Mesenchymal stem cell (in vitro differentiated cells and primary cell): ENCODE results near the gene SLC13A5.

Experiments used
- DNase-seq: peaks from one replicate; pipeline ENCODE4 v3.0.0-alpha.2; 2013
- H2AFZ ChIP-seq: one replicate; pipeline ENCODE4 v1.6.1; 2013; ENCODE audit warnings: low read depth, mild to moderate bottlenecking, control low read depth, inconsistent platforms, low read length, moderate library complexity
- H2AK5ac ChIP-seq: 2 replicates; pipeline ENCODE4 v1.6.1; 2013; ENCODE audit warnings: low read length, moderate library complexity, mild to moderate bottlenecking, inconsistent platforms; ENCODE audit not compliant: severe bottlenecking
- H2BK120ac ChIP-seq: one replicate; pipeline ENCODE4 v1.6.1; 2013; ENCODE audit warnings: low read depth, mild to moderate bottlenecking, inconsistent platforms, low read length, moderate library complexity
- H2BK12ac ChIP-seq, 2 experiments: one replicate each; pipeline ENCODE4 v1.6.1; 2013; ENCODE audit warnings: inconsistent platforms in 2 of 2, low read length in 2 of 2, mild to moderate bottlenecking in 2 of 2, moderate library complexity in 2 of 2, control low read depth in 1 of 2
- H2BK15ac ChIP-seq: one replicate; pipeline ENCODE4 v1.6.1; 2013; ENCODE audit warnings: mild to moderate bottlenecking, low read depth, inconsistent platforms; ENCODE audit not compliant: poor library complexity, severe bottlenecking
- H2BK5ac ChIP-seq: 2 replicates; pipeline ENCODE4 v1.6.1; 2013; ENCODE audit warnings: low read depth, mild to moderate bottlenecking, low read length, control low read depth, inconsistent platforms; ENCODE audit not compliant: poor library complexity, severe bottlenecking
- H3K14ac ChIP-seq, 2 experiments: one replicate each; pipeline ENCODE4 v1.6.1; 2013; ENCODE audit warnings: inconsistent platforms in 2 of 2, low read length in 2 of 2, control low read depth in 1 of 2, mild to moderate bottlenecking in 1 of 2, moderate library complexity in 1 of 2
- H3K18ac ChIP-seq, 2 experiments: one replicate each; pipeline ENCODE4 v1.6.1; 2013; ENCODE audit warnings: inconsistent platforms in 2 of 2, low read length in 2 of 2, control low read depth in 1 of 2, low read depth in 1 of 2, mild to moderate bottlenecking in 1 of 2
- H3K23ac ChIP-seq, 2 experiments: one replicate each; pipeline ENCODE4 v1.6.1; 2013; ENCODE audit warnings: inconsistent platforms in 2 of 2, low read length in 2 of 2, mild to moderate bottlenecking in 2 of 2, moderate library complexity in 2 of 2, control low read depth in 1 of 2
- H3K27ac ChIP-seq: 2 replicates; pipeline ENCODE4 v1.5.1; 2013; ENCODE audit warnings: mild to moderate bottlenecking, moderate library complexity, low read length, control low read depth, inconsistent platforms; ENCODE audit not compliant: poor library complexity, severe bottlenecking
- H3K27me3 ChIP-seq, 2 experiments: 2 replicates each; pipeline versions ENCODE4 v1.6.1 to v1.7.0; 2013; ENCODE audit warnings: low read length in 2 of 2, mild to moderate bottlenecking in 2 of 2, moderate library complexity in 2 of 2, control low read depth in 1 of 2, inconsistent platforms in 1 of 2; ENCODE audit not compliant: control insufficient read depth in 1 of 2, insufficient read depth in 1 of 2
- H3K36me3 ChIP-seq, 2 experiments: 2 replicates each; pipeline versions ENCODE4 v1.6.1 to v1.7.0; 2013; ENCODE audit warnings: low read length in 2 of 2, control low read depth in 1 of 2, inconsistent platforms in 1 of 2, low read depth in 1 of 2, mild to moderate bottlenecking in 1 of 2; ENCODE audit not compliant: insufficient read depth in 2 of 2, control insufficient read depth in 1 of 2
- H3K4ac ChIP-seq, 2 experiments: one replicate each; pipeline ENCODE4 v1.6.1; 2013; ENCODE audit warnings: inconsistent platforms in 2 of 2, low read length in 2 of 2, mild to moderate bottlenecking in 2 of 2, moderate library complexity in 2 of 2, control low read depth in 1 of 2, low read depth in 1 of 2
- H3K4me1 ChIP-seq: 2 replicates; pipeline ENCODE4 v1.6.1; 2013; ENCODE audit warnings: low read depth, low read length, control low read depth; ENCODE audit not compliant: control insufficient read depth, insufficient read depth
- H3K4me2 ChIP-seq: 2 replicates; pipeline ENCODE4 v1.6.1; 2013; ENCODE audit warnings: low read length, mild to moderate bottlenecking, inconsistent platforms; ENCODE audit not compliant: poor library complexity, severe bottlenecking
- H3K4me3 ChIP-seq, 2 experiments: 2 replicates each; pipeline versions ENCODE4 v1.5.1 to v1.7.0; 2013; ENCODE audit warnings: low read length in 2 of 2, mild to moderate bottlenecking in 2 of 2, control low read depth in 1 of 2, low read depth in 1 of 2; ENCODE audit not compliant: insufficient read depth in 1 of 2
- H3K79me1 ChIP-seq: replicated peaks from 2 replicates; pipeline ENCODE4 v1.6.1; 2013; ENCODE audit warnings: mild to moderate bottlenecking, control low read depth, low read length, inconsistent platforms; ENCODE audit not compliant: poor library complexity, severe bottlenecking
- H3K9ac ChIP-seq: 2 replicates; pipeline ENCODE4 v1.7.0; 2013; ENCODE audit warnings: mild to moderate bottlenecking, low read length, moderate library complexity
- H3K9me3 ChIP-seq: 2 replicates; pipeline ENCODE4 v1.7.0; 2013; ENCODE audit warnings: mild to moderate bottlenecking, low read length; ENCODE audit not compliant: control insufficient read depth
- H4K8ac ChIP-seq: one replicate; pipeline ENCODE4 v1.6.1; 2013; ENCODE audit warnings: inconsistent platforms, mild to moderate bottlenecking, low read length, moderate library complexity
- H4K91ac ChIP-seq: one replicate; pipeline ENCODE4 v1.6.1; 2013; ENCODE audit warnings: mild to moderate bottlenecking, low read length, inconsistent platforms
- WGBS: methylation state at CpG from one replicate; pipeline ENCODE4 v1.1.7; 2013; ENCODE audit warnings: mixed read lengths; 5-methylcytosine and 5-hydroxymethylcytosine counted together

Gene SLC13A5

DNA sequence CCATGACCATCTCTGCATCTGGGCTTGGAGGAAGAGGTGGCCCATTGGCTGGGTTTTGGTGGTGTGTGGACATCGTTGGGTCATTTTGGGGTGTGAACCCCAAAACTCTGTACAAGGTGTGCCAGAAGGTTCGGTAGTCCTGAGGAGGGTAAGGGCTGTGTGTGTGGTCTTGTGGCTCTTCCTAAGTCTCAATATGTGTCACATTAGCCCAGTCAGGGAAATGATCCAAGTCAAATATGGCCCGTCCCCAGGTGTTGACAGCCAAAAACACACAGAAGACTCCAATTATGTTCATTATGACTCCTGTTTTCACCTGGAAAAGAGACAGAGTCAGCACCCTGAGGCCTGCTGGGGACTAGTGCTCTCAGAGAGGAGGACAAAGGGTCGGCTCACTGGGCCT lies 27.1 kb downstream of the SLC13A5 start:
- no peak overlapping the region for H3K27ac ChIP-seq
- peaks cover 7 to 70% of the 10 kb centered on the region in 2 experiments for H3K27me3 ChIP-seq
- 76% methylated on average over 4 of the region's 4 CpGs for WGBS
- no peak overlapping the region for H2BK120ac ChIP-seq
- no peak overlapping the region for H2AFZ ChIP-seq
- H3K9me3 ChIP-seq, result no peaks in the 10 kb centered on the region
- H3K79me1 ChIP-seq, result no peaks in the 10 kb centered on the region
- H2BK15ac ChIP-seq, result no peak overlapping the region
- no peak overlapping the region for H3K9ac ChIP-seq
- H4K91ac ChIP-seq, result no peak overlapping the region
- H2AK5ac ChIP-seq, result no peak overlapping the region
- H2BK12ac ChIP-seq, result no peak overlapping the region
- no peak overlapping the region for H2BK5ac ChIP-seq
- no peak overlapping the region for H4K8ac ChIP-seq
- no peak overlapping the region for H3K18ac ChIP-seq
- no peaks in the 10 kb centered on the region for H3K36me3 ChIP-seq
- no peak for DNase-seq
- no peak overlapping the region for H3K4ac ChIP-seq
- H3K4me2 ChIP-seq, result no peak overlapping the region
- H3K23ac ChIP-seq, result no peak overlapping the region
- H3K4me3 ChIP-seq, result no peak overlapping the region
- no peak overlapping the region for H3K14ac ChIP-seq
- H3K4me1 ChIP-seq, result no peaks in the 10 kb centered on the region

DNA sequence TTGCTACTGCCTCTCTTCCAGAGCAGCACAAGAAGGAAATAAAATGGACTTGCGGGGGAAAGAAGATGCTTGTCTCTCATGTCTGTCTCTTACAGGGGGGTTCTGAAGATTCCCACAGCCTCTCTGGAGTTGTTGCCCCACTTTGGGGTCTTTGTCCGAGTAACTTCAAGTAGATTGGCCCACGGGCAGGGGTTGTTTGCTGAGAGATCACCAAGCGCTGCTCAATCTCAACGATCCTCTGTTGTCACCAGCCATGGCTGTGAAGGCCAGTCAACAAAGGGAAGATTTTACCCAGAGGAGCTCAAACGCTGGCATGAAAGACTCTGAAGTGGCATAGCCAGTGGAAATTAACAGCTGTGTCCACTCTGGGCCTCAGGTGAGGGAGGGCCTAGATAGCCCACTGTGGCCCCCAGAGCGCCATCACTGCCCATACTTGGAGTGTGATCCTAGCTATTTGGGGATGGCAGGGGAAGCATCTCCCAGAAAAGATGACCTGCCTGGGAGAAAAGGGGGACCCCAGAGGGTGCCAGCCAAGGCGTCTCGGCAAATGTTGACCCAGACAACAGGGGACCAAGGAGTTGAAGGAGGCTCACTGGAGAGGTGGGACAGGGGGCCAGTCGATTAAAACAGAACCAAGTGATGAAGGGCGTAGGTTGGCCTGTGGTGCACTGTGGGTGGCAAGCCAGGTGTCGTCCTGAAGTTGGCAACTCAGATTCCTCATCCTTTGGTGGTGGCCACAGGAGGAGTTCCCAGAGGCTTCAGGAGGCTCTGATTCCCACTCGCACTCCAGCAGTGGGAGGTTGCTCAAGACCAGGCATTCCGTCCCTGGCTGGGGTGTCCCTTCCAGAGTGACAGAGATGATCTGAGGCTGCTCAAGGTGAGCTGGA lies 28.0 kb downstream of the SLC13A5 start:
- H3K4me1 ChIP-seq, result no peaks in the 10 kb centered on the region
- no peak overlapping the region for H2AFZ ChIP-seq
- peaks cover 7 to 65% of the 10 kb centered on the region in 2 experiments for H3K27me3 ChIP-seq
- no peak overlapping the region for H2BK120ac ChIP-seq
- no peak overlapping the region for H3K4me2 ChIP-seq
- H3K9ac ChIP-seq, result no peak overlapping the region
- no peak overlapping the region for H2BK12ac ChIP-seq
- no peaks in the 10 kb centered on the region for H3K36me3 ChIP-seq
- H3K9me3 ChIP-seq, result no peaks in the 10 kb centered on the region
- no peaks in the 10 kb centered on the region for H3K79me1 ChIP-seq
- 75% methylated on average over 14 of the region's 14 CpGs for WGBS
- no peak overlapping the region for H3K4me3 ChIP-seq
- no peak for DNase-seq
- no peak overlapping the region for H3K4ac ChIP-seq
- no peak overlapping the region for H3K27ac ChIP-seq
- no peak overlapping the region for H2AK5ac ChIP-seq
- no peak overlapping the region for H2BK5ac ChIP-seq
- H3K23ac ChIP-seq, result no peak overlapping the region
- no peak overlapping the region for H4K8ac ChIP-seq
- no peak overlapping the region for H2BK15ac ChIP-seq
- no peak overlapping the region for H4K91ac ChIP-seq
- no peak overlapping the region for H3K18ac ChIP-seq
- no peak overlapping the region for H3K14ac ChIP-seq

DNA sequence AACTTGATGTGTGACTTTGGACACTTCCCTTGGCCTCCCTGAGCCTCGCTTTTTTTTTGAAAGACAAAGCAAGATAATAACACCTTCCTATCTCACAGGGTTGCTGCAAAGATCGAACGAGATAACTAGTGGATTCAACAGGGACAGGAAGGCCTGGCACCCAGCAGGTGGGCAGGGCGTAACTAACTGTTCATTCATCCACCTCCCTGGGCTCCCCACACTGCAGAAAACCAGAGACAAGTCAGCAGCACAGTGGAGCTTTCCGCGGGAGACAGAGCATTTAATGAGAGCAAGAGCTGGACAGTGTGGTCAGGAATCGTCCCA lies 28.7 kb downstream of the SLC13A5 start:
- Histone ChIP-seq H3K23ac (no peak overlapping the region), H2BK5ac (no peak overlapping the region), H3K14ac (no peak overlapping the region), H2BK120ac (no peak overlapping the region), H2AK5ac (no peak overlapping the region), H4K8ac (no peak overlapping the region), H3K18ac (no peak overlapping the region), H3K4me1 (no peaks in the 10 kb centered on the region), H4K91ac (no peak overlapping the region), H3K9ac (no peak overlapping the region), H3K9me3 (no peaks in the 10 kb centered on the region), H2BK12ac (no peak overlapping the region), H2BK15ac (no peak overlapping the region), H3K27me3 (peaks cover 7 to 63% of the 10 kb centered on the region in 2 experiments), H3K4me3 (no peak overlapping the region), H3K79me1 (no peaks in the 10 kb centered on the region), H3K4ac (no peak overlapping the region), H3K4me2 (no peak overlapping the region), H3K27ac (no peak overlapping the region), H2AFZ (no peak overlapping the region), H3K36me3 (no peaks in the 10 kb centered on the region)
- WGBS, result 25% methylated on average over 7 of the region's 7 CpGs
- no peak for DNase-seq

DNA sequence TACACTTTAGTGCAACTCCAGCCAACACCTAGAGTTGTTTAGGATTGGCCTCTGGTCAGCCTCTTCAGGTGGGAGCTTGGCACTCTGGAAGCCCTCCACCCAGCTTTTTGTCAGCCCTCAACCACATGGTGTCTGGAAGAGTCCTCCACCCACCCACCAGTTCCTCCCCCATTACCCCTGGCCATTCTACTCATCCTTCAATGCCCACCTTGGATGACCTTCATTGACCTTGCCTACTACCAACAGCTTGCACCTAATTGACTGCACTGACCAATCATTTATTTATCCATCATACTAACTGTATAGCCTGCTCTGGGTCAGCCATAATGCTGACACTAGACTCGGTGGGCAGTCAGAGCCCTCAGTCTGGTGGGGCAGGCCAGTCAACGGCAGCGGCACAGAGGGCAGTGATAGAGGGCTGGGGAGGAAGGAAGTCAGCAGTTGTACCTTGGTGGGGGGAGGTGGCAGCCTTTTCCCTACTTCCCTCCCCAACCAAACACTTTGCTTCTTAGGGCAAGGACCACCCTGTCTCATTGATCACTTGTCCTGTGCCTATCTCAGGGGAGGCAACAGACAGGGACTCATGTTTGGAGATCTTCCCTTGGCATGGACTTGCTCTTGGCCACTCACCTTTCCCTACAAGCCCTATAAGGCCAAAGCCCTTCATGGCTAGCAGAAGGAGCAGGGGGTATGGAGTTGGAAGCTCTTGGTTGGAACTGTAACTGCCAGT lies 29.3 kb downstream of the SLC13A5 start:
- H3K79me1 ChIP-seq, result no peaks in the 10 kb centered on the region
- H2AK5ac ChIP-seq, result no peak overlapping the region
- H4K8ac ChIP-seq, result no peak overlapping the region
- H2BK15ac ChIP-seq, result no peak overlapping the region
- H3K23ac ChIP-seq, result no peak overlapping the region
- H3K27me3 ChIP-seq, result peaks cover 7 to 62% of the 10 kb centered on the region in 2 experiments
- no peaks in the 10 kb centered on the region for H3K4me1 ChIP-seq
- H3K18ac ChIP-seq, result no peak overlapping the region
- H2BK5ac ChIP-seq, result no peak overlapping the region
- H3K4me3 ChIP-seq, result no peak overlapping the region
- H3K27ac ChIP-seq, result no peak overlapping the region
- H3K4me2 ChIP-seq, result no peak overlapping the region
- no peak overlapping the region for H3K4ac ChIP-seq
- H2BK120ac ChIP-seq, result no peak overlapping the region
- WGBS, result 81% methylated on average over 3 of the region's 3 CpGs
- no peak overlapping the region for H2BK12ac ChIP-seq
- H3K36me3 ChIP-seq, result no peaks in the 10 kb centered on the region
- H2AFZ ChIP-seq, result no peak overlapping the region
- no peak overlapping the region for H4K91ac ChIP-seq
- H3K14ac ChIP-seq, result no peak overlapping the region
- no peaks in the 10 kb centered on the region for H3K9me3 ChIP-seq
- DNase-seq, result no peak
- no peak overlapping the region for H3K9ac ChIP-seq
